Suprapubic skin (tissue), 4 donors: ENCODE results near the gene OR10P1. TPM values are rescaled to one million over a fixed set of nuclear protein-coding genes. Genes with fewer than 3 reads are reported as not detected.

Experiments
- DNase-seq, 2 donors: peaks; one replicate each; pipeline ENCODE4 v3.0.0-alpha.2; 2019; ENCODE audit warnings: low spot score in 2 of 2
- H3K27ac ChIP-seq: fragments of 200-600 bp; sonication (generic); one replicate; pipeline ENCODE4 v1.5.1; 2019
- H3K27me3 ChIP-seq: fragments of 200-600 bp; sonication (generic); one replicate; pipeline ENCODE4 v1.5.1; 2019
- H3K36me3 ChIP-seq: fragments of 200-600 bp; sonication (generic); one replicate; pipeline ENCODE4 v1.5.1; 2019
- H3K4me1 ChIP-seq: fragments of 200-600 bp; sonication (generic); one replicate; pipeline ENCODE4 v1.5.1; 2019
- H3K4me3 ChIP-seq: fragments of 200-600 bp; sonication (generic); one replicate; pipeline ENCODE4 v1.5.1; 2019; ENCODE audit warnings: mild to moderate bottlenecking
- H3K9me3 ChIP-seq: fragments of 200-600 bp; sonication (generic); one replicate; pipeline ENCODE4 v1.5.1; 2019
- EP300 ChIP-seq: sonication (generic); formaldehyde crosslinking; IDR thresholded peaks from one replicate; pipeline ENCODE4 v1.6.1; 2017; ENCODE audit warnings: antibody characterized with exemption
- POLR2A ChIP-seq, 2 donors: fragments of 450-650 bp; IDR thresholded peaks; one replicate each; pipeline ENCODE4 v1.6.1; 2017; ENCODE audit warnings: antibody characterized with exemption in 2 of 2, mild to moderate bottlenecking in 2 of 2, moderate library complexity in 2 of 2
- POLR2AphosphoS5 ChIP-seq, 3 donors: sonication (generic); formaldehyde crosslinking; IDR thresholded peaks; one replicate each; pipeline ENCODE4 v1.6.1; 2017; ENCODE audit warnings: antibody characterized with exemption in 3 of 3
- WGBS: methylation state at CpG from one replicate; pipeline ENCODE4 v1.1.5; 2018; 5-methylcytosine and 5-hydroxymethylcytosine counted together
- total RNA-seq, 4 donors: library from RNA; depleted of rRNA; stranded (reverse); fragments of >200 nt; gene quantifications; one replicate each; pipeline ENCODE4 v1.1.0, GENCODE V29; 2016
- TF ChIP-seq, protein P1 (sequence below), 2 donors: fragments of 200-600 bp in 1 of 2; fragments of 450-650 bp in 1 of 2; sonication (generic) in 1 of 2; IDR thresholded peaks; one replicate each; pipeline ENCODE4 v1.5.1; 2016 to 2019; ENCODE audit warnings: antibody characterized with exemption in 2 of 2, mild to moderate bottlenecking in 1 of 2, moderate library complexity in 1 of 2

OR10P1 gene
- total RNA-seq, 4 donors from 2014 or later, result not detected

- no peak for DNase-seq
- Histone ChIP-seq H3K36me3 (no peaks in the 10 kb centered on the region), H3K27me3 (no peaks in the 10 kb centered on the region), H3K4me3 (no peak overlapping the region), H3K27ac (no peak overlapping the region), H3K4me1 (no peaks in the 10 kb centered on the region), H3K9me3 (no peaks in the 10 kb centered on the region)
- TF ChIP-seq EP300, result no peak
- TF ChIP-seq POLR2AphosphoS5 (IDR thresholded peaks at IDR 0.05), result no peak
- TF ChIP-seq, protein P1, sequence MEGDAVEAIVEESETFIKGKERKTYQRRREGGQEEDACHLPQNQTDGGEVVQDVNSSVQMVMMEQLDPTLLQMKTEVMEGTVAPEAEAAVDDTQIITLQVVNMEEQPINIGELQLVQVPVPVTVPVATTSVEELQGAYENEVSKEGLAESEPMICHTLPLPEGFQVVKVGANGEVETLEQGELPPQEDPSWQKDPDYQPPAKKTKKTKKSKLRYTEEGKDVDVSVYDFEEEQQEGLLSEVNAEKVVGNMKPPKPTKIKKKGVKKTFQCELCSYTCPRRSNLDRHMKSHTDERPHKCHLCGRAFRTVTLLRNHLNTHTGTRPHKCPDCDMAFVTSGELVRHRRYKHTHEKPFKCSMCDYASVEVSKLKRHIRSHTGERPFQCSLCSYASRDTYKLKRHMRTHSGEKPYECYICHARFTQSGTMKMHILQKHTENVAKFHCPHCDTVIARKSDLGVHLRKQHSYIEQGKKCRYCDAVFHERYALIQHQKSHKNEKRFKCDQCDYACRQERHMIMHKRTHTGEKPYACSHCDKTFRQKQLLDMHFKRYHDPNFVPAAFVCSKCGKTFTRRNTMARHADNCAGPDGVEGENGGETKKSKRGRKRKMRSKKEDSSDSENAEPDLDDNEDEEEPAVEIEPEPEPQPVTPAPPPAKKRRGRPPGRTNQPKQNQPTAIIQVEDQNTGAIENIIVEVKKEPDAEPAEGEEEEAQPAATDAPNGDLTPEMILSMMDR (IDR thresholded peaks at IDR 0.05), result no peak
- TF ChIP-seq POLR2A (IDR thresholded peaks at IDR 0.05), result no peak
- WGBS, result 82% methylated on average over 7 of the region's 7 CpGs
These were observed 29.8 kb downstream of the OR10P1 start for GRCh38 chr12:55666508-55666907.

DNA sequence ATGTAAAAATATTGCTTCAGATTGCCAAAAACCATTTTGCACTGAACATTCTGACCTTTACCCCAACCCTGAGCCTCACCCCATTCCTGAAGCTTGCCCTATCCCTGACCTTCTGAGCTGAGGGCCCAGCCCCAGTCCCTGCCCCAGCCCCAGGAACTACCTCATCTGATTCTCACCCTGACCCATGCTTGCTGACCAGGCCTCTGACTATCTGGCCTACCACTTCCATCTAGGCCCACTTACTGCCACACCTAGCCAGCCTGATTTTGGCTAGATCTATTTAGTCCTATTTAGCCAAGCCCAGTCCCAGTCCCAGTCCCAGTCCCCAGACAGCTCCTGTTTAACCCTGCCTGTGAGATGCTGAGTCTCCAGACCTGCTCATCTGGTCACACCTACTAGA lies 33.6 kb downstream of the OR10P1 start:
- Histone ChIP-seq H3K4me3 (no peak overlapping the region), H3K4me1 (no peaks in the 10 kb centered on the region), H3K27ac (no peak overlapping the region), H3K27me3 (no peaks in the 10 kb centered on the region), H3K9me3 (no peaks in the 10 kb centered on the region), H3K36me3 (no peaks in the 10 kb centered on the region)
- TF ChIP-seq, protein P1 (IDR thresholded peaks at IDR 0.05), result no peak
- TF ChIP-seq EP300, result no peak
- no peak for TF ChIP-seq POLR2A (IDR thresholded peaks at IDR 0.05)
- no peak for TF ChIP-seq POLR2AphosphoS5 (IDR thresholded peaks at IDR 0.05)
- DNase-seq, result no peak

DNA sequence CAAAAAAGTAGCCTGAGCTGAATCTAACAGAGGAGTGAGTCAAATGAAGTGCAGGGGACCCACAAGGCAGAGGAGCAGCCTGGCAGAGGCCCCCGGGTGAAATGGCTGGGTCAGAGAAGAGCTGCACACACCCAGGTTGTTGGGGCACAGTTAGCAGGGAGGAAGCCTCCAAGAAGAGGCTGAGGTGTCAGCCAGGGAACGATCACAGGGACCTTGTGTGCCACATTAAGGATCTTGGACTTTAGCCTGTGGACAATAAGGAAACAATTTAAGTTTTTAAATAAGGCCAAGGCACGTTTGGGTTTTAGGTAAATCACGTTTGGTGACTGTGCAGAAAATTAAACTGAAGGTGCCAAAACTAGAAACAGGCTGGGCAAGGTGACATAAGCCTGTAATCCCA lies 35.1 kb downstream of the OR10P1 start:
- TF ChIP-seq, protein P1 (IDR thresholded peaks at IDR 0.05), result no peak
- TF ChIP-seq POLR2A (IDR thresholded peaks at IDR 0.05) (no peak), POLR2AphosphoS5 (IDR thresholded peaks at IDR 0.05) (no peak), EP300 (no peak)
- no peaks in the 10 kb centered on the region for H3K27me3 ChIP-seq
- no peak overlapping the region for H3K4me3 ChIP-seq
- no peaks in the 10 kb centered on the region for H3K36me3 ChIP-seq
- no peak overlapping the region for H3K27ac ChIP-seq
- 43% methylated on average over 4 of the region's 4 CpGs for WGBS
- H3K4me1 ChIP-seq, result no peaks in the 10 kb centered on the region
- no peak for DNase-seq
- no peaks in the 10 kb centered on the region for H3K9me3 ChIP-seq

- Histone ChIP-seq H3K27ac (no peak overlapping the region), H3K9me3 (no peaks in the 10 kb centered on the region), H3K27me3 (no peaks in the 10 kb centered on the region), H3K4me1 (no peaks in the 10 kb centered on the region), H3K4me3 (no peak overlapping the region), H3K36me3 (no peaks in the 10 kb centered on the region)
- no peak for DNase-seq
- no peak for TF ChIP-seq POLR2AphosphoS5 (IDR thresholded peaks at IDR 0.05)
- TF ChIP-seq, protein P1 (IDR thresholded peaks at IDR 0.05), result no peak
- TF ChIP-seq EP300, result no peak
- TF ChIP-seq POLR2A (IDR thresholded peaks at IDR 0.05), result no peak
These were observed 36.9 kb downstream of the OR10P1 start for GRCh38 chr12:55673638-55674037.

GRCh38 chr12:55675666-55676065 lies 39.0 kb downstream of the OR10P1 start:
- Histone ChIP-seq H3K27me3 (peaks cover 3% of the 10 kb centered on the region), H3K9me3 (no peaks in the 10 kb centered on the region), H3K4me3 (no peak overlapping the region), H3K36me3 (no peaks in the 10 kb centered on the region), H3K4me1 (no peaks in the 10 kb centered on the region), H3K27ac (no peak overlapping the region)
- DNase-seq, result no peak
- WGBS, result 87% methylated on average over 8 of the region's 8 CpGs
- no peak for TF ChIP-seq EP300
- TF ChIP-seq, protein P1 (IDR thresholded peaks at IDR 0.05), result no peak
- no peak for TF ChIP-seq POLR2AphosphoS5 (IDR thresholded peaks at IDR 0.05)
- no peak for TF ChIP-seq POLR2A (IDR thresholded peaks at IDR 0.05)
